ENCODE measurements around the gene KPNB1. TPM values are rescaled to one million over a fixed set of nuclear protein-coding genes. Genes with fewer than 3 reads are reported as not detected.

Gene KPNB1
- total and polyA plus RNA-seq, 2 of the 4 experiments (the other 2 are of a cell fraction): 206 to 1,082 TPM

- Histone ChIP-seq H2AK5ac (ENCODE audit: low read depth, low read length) (no peak overlapping the region), H4K20me1 (ENCODE audit: insufficient read depth, low read length) (peaks cover 16% of the 10 kb centered on the region), H3K4me3 (ENCODE audit: insufficient read depth, low read depth, low read length) (no peak overlapping the region), H3K18ac (ENCODE audit: low read depth, low read length) (no peak overlapping the region), H2BK120ac (ENCODE audit: low read depth, low read length) (no peak overlapping the region), H3K27ac (ENCODE audit: insufficient read depth, low read length) (no peak overlapping the region), H3K36me3 (ENCODE audit: control insufficient read depth, insufficient read depth, low read length) (no peaks in the 10 kb centered on the region), H4K8ac (ENCODE audit: low read depth in 2 of 2, low read length in 2 of 2) (no peak overlapping the region), H3K14ac (replicated peaks; ENCODE audit: low read depth, low read length) (no peak overlapping the region), H2AFZ (replicated peaks; ENCODE audit: low read length, poor library complexity) (no peak overlapping the region), H3K9me1 (ENCODE audit: insufficient read depth, low read length) (no peaks in the 10 kb centered on the region), H2BK20ac (ENCODE audit: low read depth, low read length) (no peak overlapping the region), H4K5ac (ENCODE audit: low read depth, low read length) (no peak overlapping the region), H3K4me1 (ENCODE audit: control insufficient read depth, insufficient read depth, low read length) (peaks cover 15% of the 10 kb centered on the region), H3K56ac (ENCODE audit: extremely low read depth, insufficient read depth, low read length) (no peak overlapping the region), H2AK9ac (replicated peaks; ENCODE audit: low read depth, low read length, poor library complexity) (no peak overlapping the region), H3K9me3 (ENCODE audit: control insufficient read depth, insufficient read depth, low read length) (no peaks in the 10 kb centered on the region), H2BK5ac (ENCODE audit: low read depth, low read length, poor library complexity, severe bottlenecking) (no peak overlapping the region), H3K79me1 (ENCODE audit: low read depth in 1 of 2, low read length in 2 of 2) (no peaks in the 10 kb centered on the region), H4K91ac (ENCODE audit: insufficient read depth, low read depth, low read length) (no peak overlapping the region), H2BK15ac (ENCODE audit: low read depth, low read length) (no peak overlapping the region), H3K4me2 (ENCODE audit: low read depth, low read length) (no peak overlapping the region), H3K4ac (ENCODE audit: low read depth, low read length) (no peak overlapping the region), H3K23ac (ENCODE audit: low read depth, low read length) (no peak overlapping the region; the same call in 1 of the 2 replicates), H3K27me3 (ENCODE audit: control insufficient read depth, insufficient read depth, low read length) (peaks cover 92% of the 10 kb centered on the region), H3K9ac (ENCODE audit: low read depth, low read length) (no peak overlapping the region)
- intact Hi-C loops (cut with micrococcal nuclease) (loop anchor here (10.0 kb wide), 1 partner anchor 50 kb away; no protein-coding TSS in a partner anchor), dilution Hi-C loops (cut with HindIII; ENCODE audit: low sequenced_read_pairs, unreplicated experiment) (no loop called here), in situ Hi-C loops (cut with MboI; ENCODE audit: low sequenced_read_pairs) (no loop called here)
- ChIA-PET POLR2A (ENCODE audit: unreplicated experiment) (no interaction called here), CTCF (no interaction called here)
- no TSS peak for BruUV-seq (replicated peaks)
- ATAC-seq (ENCODE audit: low read depth) (no peak), DNase-seq (no peak)
- TF ChIP-seq NFE2L2 (IDR thresholded peaks at IDR 0.05; ENCODE audit: low read depth, low read length): no peak
- TF ChIP-seq CHD1 (IDR thresholded peaks at IDR 0.05; ENCODE audit: low read depth, low read length): no peak
- no peak for TF ChIP-seq POLR2A (IDR thresholded peaks at IDR 0.05; ENCODE audit: low read depth, low read length)
- TF ChIP-seq, protein P1, sequence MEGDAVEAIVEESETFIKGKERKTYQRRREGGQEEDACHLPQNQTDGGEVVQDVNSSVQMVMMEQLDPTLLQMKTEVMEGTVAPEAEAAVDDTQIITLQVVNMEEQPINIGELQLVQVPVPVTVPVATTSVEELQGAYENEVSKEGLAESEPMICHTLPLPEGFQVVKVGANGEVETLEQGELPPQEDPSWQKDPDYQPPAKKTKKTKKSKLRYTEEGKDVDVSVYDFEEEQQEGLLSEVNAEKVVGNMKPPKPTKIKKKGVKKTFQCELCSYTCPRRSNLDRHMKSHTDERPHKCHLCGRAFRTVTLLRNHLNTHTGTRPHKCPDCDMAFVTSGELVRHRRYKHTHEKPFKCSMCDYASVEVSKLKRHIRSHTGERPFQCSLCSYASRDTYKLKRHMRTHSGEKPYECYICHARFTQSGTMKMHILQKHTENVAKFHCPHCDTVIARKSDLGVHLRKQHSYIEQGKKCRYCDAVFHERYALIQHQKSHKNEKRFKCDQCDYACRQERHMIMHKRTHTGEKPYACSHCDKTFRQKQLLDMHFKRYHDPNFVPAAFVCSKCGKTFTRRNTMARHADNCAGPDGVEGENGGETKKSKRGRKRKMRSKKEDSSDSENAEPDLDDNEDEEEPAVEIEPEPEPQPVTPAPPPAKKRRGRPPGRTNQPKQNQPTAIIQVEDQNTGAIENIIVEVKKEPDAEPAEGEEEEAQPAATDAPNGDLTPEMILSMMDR (conservative IDR thresholded peaks at IDR 0.05; ENCODE audit: low read depth, low read length): no peak
- no peak for TF ChIP-seq SMC3 (IDR thresholded peaks at IDR 0.05; ENCODE audit: low read depth, low read length)
- no peak for TF ChIP-seq ELK1 (IDR thresholded peaks at IDR 0.05; ENCODE audit: borderline replicate concordance, low read depth, low read length)
- no peak for TF ChIP-seq CEBPB (IDR thresholded peaks at IDR 0.05; ENCODE audit: low read depth, low read length)
- TF ChIP-seq MXI1 (IDR thresholded peaks at IDR 0.05; ENCODE audit: borderline replicate concordance, low read depth, low read length): no peak
- no peak for TF ChIP-seq RCOR1 (IDR thresholded peaks at IDR 0.05; ENCODE audit: insufficient replicate concordance, low read length)
- no peak for TF ChIP-seq BHLHE40 (IDR thresholded peaks at IDR 0.05; ENCODE audit: low read depth, low read length)
- no peak for TF ChIP-seq MAFK (IDR thresholded peaks at IDR 0.05; ENCODE audit: low read depth, low read length)
- TF ChIP-seq MAZ (IDR thresholded peaks at IDR 0.05; ENCODE audit: borderline replicate concordance, low read depth, low read length): no peak
- TF ChIP-seq RFX5 (IDR thresholded peaks at IDR 0.05; ENCODE audit: low read depth, low read length): no peak
- no peak for TF ChIP-seq RAD21 (IDR thresholded peaks at IDR 0.05; ENCODE audit: low read length)
- TF ChIP-seq USF2 (IDR thresholded peaks at IDR 0.05; ENCODE audit: low read depth, low read length): no peak
- TF ChIP-seq FOS (IDR thresholded peaks at IDR 0.05; ENCODE audit: low read depth, low read length): no peak
- no CpG with 5 or more reads among the region's 2 CpGs for WGBS, 2 experiments (ENCODE audit: extremely low coverage in 2 of 2, insufficient read length in 1 of 2)
Observed at GRCh38 chr17:47724705-47725104, 75.0 kb downstream of the KPNB1 start.

Measured in IMR-90 (cell line).